Measurements from ENCODE around the gene FCRLA. TPM values are rescaled to one million over a fixed set of nuclear protein-coding genes. Genes with fewer than 3 reads are reported as not detected.

FCRLA gene
- total RNA-seq, 2 experiments from 2014 or later: 409 to 672 TPM

DNA sequence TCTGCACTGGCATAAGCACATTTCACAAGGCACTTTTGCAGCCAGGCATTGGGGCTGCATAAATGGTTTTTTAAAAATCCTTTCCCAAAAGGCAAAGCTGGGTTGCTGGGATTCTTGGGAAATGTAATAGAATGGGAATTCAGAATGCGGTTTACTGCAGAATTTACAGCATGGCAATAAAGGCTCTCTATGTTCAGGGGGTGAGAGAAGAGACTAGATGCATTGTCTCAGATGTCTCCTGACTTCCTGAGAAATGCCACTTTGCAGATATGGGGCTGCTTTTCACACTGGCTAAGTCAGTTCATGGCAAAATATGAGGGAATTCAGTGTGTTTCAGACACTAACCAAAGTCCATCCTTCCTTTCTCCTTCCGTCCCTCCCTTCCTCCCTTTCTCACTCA, 30.6 kb upstream of the FCRLA start:
- no peak overlapping the region for H3K4me3 ChIP-seq (ENCODE audit: low read depth, low read length, poor library complexity, severe bottlenecking)
- no TSS peak for BruUV-seq (replicated peaks)
- H3K36me3 ChIP-seq (ENCODE audit: insufficient read depth, low read length): no peaks in the 10 kb centered on the region
- no peak for DNase-seq (ENCODE audit: low spot score)
- H3K79me2 ChIP-seq (ENCODE audit: insufficient read depth, low read depth, low read length): no peaks in the 10 kb centered on the region
- H2AFZ ChIP-seq (ENCODE audit: low read length): no peak overlapping the region
- no peak overlapping the region for H3K4me2 ChIP-seq (ENCODE audit: low read length)
- no peaks in the 10 kb centered on the region for H3K9me3 ChIP-seq (ENCODE audit: low read length)
- TF ChIP-seq CTCF (conservative IDR thresholded peaks at IDR 0.05; ENCODE audit: low read length) (no peak), EZH2phosphoT487 (IDR thresholded peaks at IDR 0.05; ENCODE audit: borderline replicate concordance, low read depth, low read length) (no peak)
- no peaks in the 10 kb centered on the region for H4K20me1 ChIP-seq (ENCODE audit: insufficient read depth, low read length)
- H3K27ac ChIP-seq (ENCODE audit: low read depth, low read length, poor library complexity, severe bottlenecking): no peak overlapping the region
- POLR2A ChIA-PET: interaction anchor here (1.5 kb wide), 1 partner anchor 50 kb away, joined by 4 read pairs; no protein-coding TSS in a partner anchor
- H3K4me1 ChIP-seq (ENCODE audit: insufficient read depth, low read length, poor library complexity, severe bottlenecking): no peaks in the 10 kb centered on the region
- intact Hi-C loops (cut with micrococcal nuclease; ENCODE audit: unreplicated experiment): no loop called here
- CTCF ChIA-PET (ENCODE audit: unreplicated experiment): no interaction called here
- H3K9me2 ChIP-seq (ENCODE audit: insufficient read depth, low read length): no peaks in the 10 kb centered on the region

GRCh38 chr1:161676958-161677689, 29.9 kb upstream of the FCRLA start:
- no TSS peak for BruUV-seq (replicated peaks)
- H3K27ac ChIP-seq (ENCODE audit: low read depth, low read length, poor library complexity, severe bottlenecking): no peak overlapping the region
- no peaks in the 10 kb centered on the region for H3K9me2 ChIP-seq (ENCODE audit: insufficient read depth, low read length)
- H3K4me1 ChIP-seq (ENCODE audit: insufficient read depth, low read length, poor library complexity, severe bottlenecking): no peaks in the 10 kb centered on the region
- intact Hi-C loops (cut with micrococcal nuclease; ENCODE audit: unreplicated experiment): no loop called here
- H3K9me3 ChIP-seq (ENCODE audit: low read length): no peaks in the 10 kb centered on the region
- no peak overlapping the region for H3K4me2 ChIP-seq (ENCODE audit: low read length)
- CTCF ChIA-PET (ENCODE audit: unreplicated experiment): interaction anchor here (0.6 kb wide), 1 partner anchor 908 kb away, joined by 4 read pairs; no protein-coding TSS in a partner anchor
- POLR2A ChIA-PET: interaction anchor here (0.7 to 1.5 kb wide), 2 partner anchors 49 to 1198 kb away, joined by 4 read pairs; no protein-coding TSS in a partner anchor
- no peak overlapping the region for H3K4me3 ChIP-seq (ENCODE audit: low read depth, low read length, poor library complexity, severe bottlenecking)
- H2AFZ ChIP-seq (ENCODE audit: low read length): no peak overlapping the region
- TF ChIP-seq EZH2phosphoT487 (IDR thresholded peaks at IDR 0.05; ENCODE audit: borderline replicate concordance, low read depth, low read length): no peak
- no peak for TF ChIP-seq CTCF (conservative IDR thresholded peaks at IDR 0.05; ENCODE audit: low read length)
- DNase-seq (ENCODE audit: low spot score): no peak
- no peaks in the 10 kb centered on the region for H3K36me3 ChIP-seq (ENCODE audit: insufficient read depth, low read length)
- no peaks in the 10 kb centered on the region for H4K20me1 ChIP-seq (ENCODE audit: insufficient read depth, low read length)
- H3K79me2 ChIP-seq (ENCODE audit: insufficient read depth, low read depth, low read length): no peaks in the 10 kb centered on the region

GRCh38 chr1:161678500-161678899, 28.5 kb upstream of the FCRLA start:
- Histone ChIP-seq H4K20me1 (ENCODE audit: insufficient read depth, low read length) (no peaks in the 10 kb centered on the region), H3K9me3 (ENCODE audit: low read length) (no peaks in the 10 kb centered on the region), H3K9me2 (ENCODE audit: insufficient read depth, low read length) (no peaks in the 10 kb centered on the region), H3K27ac (ENCODE audit: low read depth, low read length, poor library complexity, severe bottlenecking) (no peak overlapping the region), H3K36me3 (ENCODE audit: insufficient read depth, low read length) (no peaks in the 10 kb centered on the region), H3K4me2 (ENCODE audit: low read length) (no peak overlapping the region), H3K4me1 (ENCODE audit: insufficient read depth, low read length, poor library complexity, severe bottlenecking) (no peaks in the 10 kb centered on the region), H3K4me3 (ENCODE audit: low read depth, low read length, poor library complexity, severe bottlenecking) (no peak overlapping the region), H2AFZ (ENCODE audit: low read length) (no peak overlapping the region), H3K79me2 (ENCODE audit: insufficient read depth, low read depth, low read length) (no peaks in the 10 kb centered on the region)
- intact Hi-C loops (cut with micrococcal nuclease; ENCODE audit: unreplicated experiment): no loop called here
- BruUV-seq (replicated peaks): no TSS peak
- ChIA-PET CTCF (ENCODE audit: unreplicated experiment) (no interaction called here), POLR2A (no interaction called here)
- DNase-seq (ENCODE audit: low spot score): no peak
- TF ChIP-seq CTCF (conservative IDR thresholded peaks at IDR 0.05; ENCODE audit: low read length) (no peak), EZH2phosphoT487 (IDR thresholded peaks at IDR 0.05; ENCODE audit: borderline replicate concordance, low read depth, low read length) (no peak)

Data from OCI-LY7 (cell line).